Measurements from ENCODE around the gene REELD1.

DNA sequence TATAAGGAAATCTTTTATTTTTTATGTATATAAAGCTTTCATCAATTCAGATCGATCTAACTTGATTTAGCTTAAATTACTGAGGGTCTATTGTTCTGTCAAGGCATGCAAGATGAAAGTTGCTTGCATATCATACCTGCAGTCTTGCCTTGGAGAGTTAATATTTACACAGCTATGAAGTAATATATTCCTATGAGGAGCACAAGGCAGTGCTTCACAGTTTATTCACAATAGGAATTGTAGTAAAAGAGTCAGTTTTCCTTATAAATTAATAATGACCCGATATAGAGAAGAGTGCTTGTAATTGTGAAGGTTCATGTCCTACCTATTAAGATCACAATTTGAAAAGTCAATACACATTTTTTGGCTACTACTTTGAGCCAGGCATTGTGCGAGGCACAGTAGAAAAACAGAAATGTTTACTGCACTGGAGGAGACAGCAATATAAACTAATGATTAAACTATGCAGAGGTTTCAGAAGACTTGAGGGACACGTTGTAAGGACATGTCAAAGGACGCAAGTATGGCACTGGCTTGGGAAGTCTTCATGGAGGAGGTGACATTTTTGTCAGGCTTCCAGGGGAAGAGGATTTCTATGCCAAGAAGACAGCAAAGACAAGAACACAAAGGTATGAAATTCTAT lies 38.8 kb downstream of the REELD1 start:
- no peak for TF ChIP-seq EZH2 (IDR thresholded peaks at IDR 0.05; ENCODE audit: insufficient read depth, poor library complexity, severe bottlenecking)
- no peak for TF ChIP-seq EZH2phosphoT487 (IDR thresholded peaks at IDR 0.05; ENCODE audit: insufficient read depth, low read depth)

All from GM23248 (cell line).